ENCODE data around the gene XPO4.
"Not testable (repeated sequence)": the region's sequence is repeated elsewhere in the genome, so short reads cannot be mapped to it uniquely, and the experiment has no call there.

The XPO4 gene

DNA sequence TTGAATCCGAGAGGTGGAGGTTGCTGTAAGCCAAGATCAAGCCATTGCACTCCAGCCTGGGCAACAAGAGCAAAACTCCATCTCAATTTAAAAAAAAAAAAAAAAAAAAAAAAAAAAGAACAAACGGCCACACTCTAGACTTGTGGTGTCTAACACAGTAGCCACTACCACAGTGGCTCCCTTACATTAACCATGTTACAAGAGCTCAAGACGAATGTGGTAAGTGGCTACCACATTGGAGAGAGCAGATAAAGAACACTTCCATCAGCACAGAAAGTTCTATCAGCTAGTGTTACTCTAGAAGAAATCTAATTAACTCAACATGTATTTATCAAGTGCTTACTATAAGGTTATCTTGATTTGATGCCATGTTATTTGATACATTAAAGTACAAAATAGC is 11.5 kb downstream of the XPO4 start:
- no peak for DNase-seq (ENCODE audit: low spot score)

GRCh38 chr13:20890540-20890939 is 12.0 kb downstream of the XPO4 start:
- not testable (repeated sequence) for DNase-seq (ENCODE audit: low spot score)

GRCh38 chr13:20882206-20882605 is 20.3 kb downstream of the XPO4 start:
- no peak for DNase-seq (ENCODE audit: low spot score)

DNA sequence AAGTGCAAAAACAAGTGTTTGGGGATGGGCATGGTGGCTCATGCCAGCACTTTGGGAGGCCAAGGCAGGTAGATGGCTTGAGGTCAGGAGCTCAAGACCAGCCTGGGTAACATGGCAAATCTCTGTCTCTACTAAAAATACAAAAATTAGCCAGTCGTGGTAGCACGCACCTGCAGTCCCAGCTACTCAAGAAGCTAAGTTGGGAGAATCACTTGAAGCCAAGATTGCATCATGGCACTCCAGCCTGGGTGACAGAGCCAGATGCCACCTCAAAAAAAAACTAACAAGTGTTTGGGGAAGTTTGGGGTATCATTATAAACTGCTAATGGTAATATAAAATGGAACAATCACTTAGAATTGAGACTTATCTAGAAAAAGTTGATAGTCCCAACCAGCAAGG is 24.6 kb downstream of the XPO4 start:
- DNase-seq (ENCODE audit: low spot score), result no peak

DNA sequence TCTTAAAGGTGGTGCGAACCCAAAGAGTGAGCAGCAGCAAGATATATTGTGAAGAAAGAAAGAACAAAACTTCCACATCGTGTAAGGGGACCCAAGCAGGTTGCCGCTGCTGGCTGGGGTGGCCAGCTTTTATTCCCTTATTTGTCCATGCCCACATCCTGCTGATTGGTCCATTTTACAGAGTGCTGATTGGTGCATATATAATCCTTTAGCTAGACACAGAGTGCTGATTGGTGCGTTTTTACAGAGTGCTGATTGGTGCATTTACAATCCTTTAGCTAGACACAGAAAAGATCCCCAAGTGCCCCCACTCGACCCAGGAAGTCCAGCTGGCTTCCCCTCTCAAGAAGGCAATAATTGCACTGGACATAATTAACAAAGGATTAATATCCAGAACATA is 25.7 kb downstream of the XPO4 start:
- DNase-seq (ENCODE audit: low spot score), result not testable (repeated sequence)

DNA sequence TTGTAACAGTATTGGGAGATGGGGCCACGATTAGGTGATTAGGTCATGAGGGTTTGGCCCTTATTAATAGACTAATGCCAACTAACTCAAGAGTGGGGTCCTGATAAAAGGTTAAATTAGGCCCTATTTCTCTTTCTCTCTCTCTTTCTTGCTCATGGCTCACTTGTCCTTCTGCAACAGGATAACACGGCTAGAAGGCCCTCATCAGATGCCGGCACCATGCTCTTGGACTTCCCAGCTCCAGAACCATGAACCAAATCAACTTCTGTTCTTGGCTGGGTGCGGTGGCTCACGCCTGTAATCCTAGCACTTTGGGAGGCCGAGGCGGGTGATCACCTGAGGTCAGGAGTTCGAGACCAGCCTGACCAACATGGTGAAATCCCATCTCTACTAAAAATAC is 28.1 kb downstream of the XPO4 start:
- DNase-seq (ENCODE audit: low spot score), result not testable (repeated sequence)

GRCh38 chr13:20873348-20873747 is 29.2 kb downstream of the XPO4 start:
- peak; percentile 53 for DNase-seq (ENCODE audit: low spot score)

GRCh38 chr13:20870829-20871228 is 31.7 kb downstream of the XPO4 start:
- DNase-seq (ENCODE audit: low spot score), result no peak

DNA sequence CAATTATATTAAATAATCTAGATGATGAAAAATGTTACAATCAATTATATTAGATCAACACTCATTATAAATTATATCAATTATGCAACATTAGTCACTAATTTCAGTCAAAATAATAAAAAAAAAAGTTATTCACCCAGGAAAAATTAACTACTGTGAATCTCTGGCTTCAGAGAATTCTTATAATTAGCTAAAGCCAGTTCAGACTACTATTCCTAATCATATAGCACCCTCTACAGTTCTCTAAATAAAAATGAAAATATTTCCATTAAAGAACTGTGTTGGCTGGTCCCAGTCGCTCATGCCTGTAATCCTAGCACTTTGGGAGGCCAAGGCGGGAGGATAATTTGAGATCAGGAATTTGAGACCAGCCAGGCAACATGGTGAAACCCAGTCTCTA is 33.0 kb downstream of the XPO4 start:
- DNase-seq (ENCODE audit: low spot score), result peak; percentile 12

- no peak for DNase-seq (ENCODE audit: low spot score)
Measured at GRCh38 chr13:20867408-20867807, 35.1 kb downstream of the XPO4 start.

DNA sequence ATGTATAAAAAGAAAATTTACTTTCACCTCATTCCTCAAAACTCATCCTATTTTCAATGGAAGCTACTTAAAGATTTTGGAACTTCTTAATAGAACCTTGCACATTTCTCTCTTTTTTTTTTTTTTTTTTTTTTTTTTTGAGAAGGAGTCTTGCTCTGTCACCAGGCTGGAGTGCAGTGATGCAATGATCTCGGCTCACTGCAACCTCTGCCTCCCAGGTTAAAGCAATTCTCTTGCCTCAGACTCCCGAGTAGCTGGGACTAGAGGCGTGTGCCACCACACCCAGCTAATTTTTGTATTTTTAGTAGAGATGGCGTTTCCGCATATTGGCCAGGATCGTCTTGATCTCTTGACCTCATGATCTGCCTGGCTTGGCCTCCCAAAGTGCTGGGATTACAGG is 40.9 kb downstream of the XPO4 start:
- not testable (repeated sequence) for DNase-seq (ENCODE audit: low spot score)

DNA sequence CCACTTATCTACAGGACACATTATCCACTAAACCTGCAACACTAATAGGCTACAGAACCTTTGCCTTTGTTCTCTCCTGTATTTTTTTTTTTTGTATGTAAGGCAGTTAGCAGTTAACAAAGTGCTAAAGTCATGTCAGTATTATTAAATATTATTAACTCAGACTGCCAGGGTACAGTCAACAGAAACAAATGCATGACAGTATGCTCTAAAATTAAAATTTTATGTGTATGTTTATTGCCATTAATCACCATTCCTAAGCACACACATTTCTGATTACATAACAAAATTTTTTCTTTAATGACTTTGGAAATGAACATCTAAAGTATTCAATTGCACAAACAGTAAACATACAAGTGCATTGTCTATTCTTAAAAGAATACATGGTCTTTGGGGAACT is 41.7 kb downstream of the XPO4 start:
- DNase-seq (ENCODE audit: low spot score), result no peak

DNA sequence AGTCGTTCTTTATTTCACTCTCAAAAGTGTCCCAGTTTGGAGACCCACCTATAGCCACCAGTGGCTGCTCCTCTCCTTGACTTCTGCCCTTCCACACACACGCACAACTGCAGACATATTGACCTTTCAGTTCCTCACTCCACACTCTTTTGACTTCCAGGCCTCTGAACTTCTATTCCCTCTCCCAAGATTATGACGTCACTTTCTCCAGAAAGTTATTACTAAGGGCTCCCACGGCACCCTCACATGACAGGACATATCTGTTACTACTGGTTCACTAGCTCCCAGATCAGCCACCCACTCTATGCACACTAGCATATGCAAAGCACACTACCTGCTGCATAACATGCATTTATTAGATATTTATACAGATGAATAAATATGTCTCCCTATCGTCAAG is 45.9 kb downstream of the XPO4 start:
- no peak for DNase-seq (ENCODE audit: low spot score)

DNA sequence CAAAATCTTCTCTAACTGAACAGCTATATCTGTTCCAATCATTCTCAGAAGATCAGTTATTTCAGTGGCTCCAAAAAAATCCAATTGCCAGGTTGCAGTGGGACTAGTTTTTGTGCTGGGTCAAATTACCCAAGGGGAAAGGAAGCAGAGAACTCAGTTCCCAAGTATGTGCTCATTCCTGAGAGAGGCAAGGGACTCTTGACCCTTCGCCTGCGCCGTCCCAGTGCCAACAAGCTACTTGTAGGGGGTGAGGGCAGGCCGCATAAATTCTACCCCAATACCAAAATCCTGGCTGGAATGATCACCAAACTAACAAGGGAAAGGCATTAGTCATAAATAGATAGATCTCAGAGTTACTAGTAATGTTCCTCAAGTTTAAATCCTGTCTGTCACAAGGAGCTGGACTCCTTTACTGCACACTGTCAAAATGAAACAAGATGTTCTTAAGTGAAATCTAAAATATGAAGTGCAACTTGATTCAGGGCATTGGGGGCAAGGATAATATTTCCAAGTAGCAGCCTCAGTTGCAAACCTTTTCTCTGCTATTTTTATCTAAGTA is 50.6 kb downstream of the XPO4 start:
- DNase-seq (ENCODE audit: low spot score), result no peak

GRCh38 chr13:20848944-20849343 is 53.6 kb downstream of the XPO4 start:
- no peak for DNase-seq (ENCODE audit: low spot score)

- no peak for DNase-seq (ENCODE audit: low spot score)
Measured at GRCh38 chr13:20848203-20848602, 54.3 kb downstream of the XPO4 start.

GRCh38 chr13:20847296-20847695 is 55.2 kb downstream of the XPO4 start:
- DNase-seq (ENCODE audit: low spot score), result no peak

DNA sequence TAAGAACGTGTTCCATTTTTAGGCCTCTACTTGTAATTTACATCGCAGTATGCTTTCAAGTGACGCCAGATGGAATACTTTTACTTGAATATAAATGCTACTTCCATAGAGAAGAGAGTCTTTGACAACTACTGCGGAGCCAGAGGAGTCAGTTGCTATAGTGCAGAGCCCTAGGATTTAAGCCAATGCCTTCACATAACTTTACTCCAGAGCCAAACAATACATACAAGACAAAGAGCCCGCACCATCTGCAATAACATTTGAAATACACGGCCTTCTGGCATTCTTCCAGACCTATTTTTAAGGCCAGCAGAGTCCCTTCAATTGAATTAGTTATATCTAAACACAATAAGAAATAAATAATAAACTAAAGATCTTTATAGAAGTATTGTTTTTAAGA is 59.4 kb downstream of the XPO4 start:
- no peak for DNase-seq (ENCODE audit: low spot score)

DNA sequence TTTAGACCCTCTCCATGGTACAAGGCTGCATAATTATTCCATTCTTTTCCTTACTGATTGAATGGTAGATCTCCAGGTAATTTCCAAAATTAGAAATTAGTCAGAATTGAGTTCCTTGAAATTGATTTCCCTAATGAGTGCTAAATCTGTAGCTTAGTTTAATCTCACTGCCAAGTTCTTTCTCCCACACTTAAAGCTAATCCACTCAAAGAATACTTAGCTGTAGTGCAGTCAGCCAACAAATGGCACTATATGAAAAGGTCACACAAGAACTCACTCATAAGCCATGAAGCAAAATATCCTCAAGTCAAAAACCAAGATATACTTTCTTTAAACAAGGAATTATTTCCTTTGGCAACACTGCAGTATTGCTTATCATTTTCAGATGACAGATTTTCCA is 62.0 kb downstream of the XPO4 start:
- no peak for DNase-seq (ENCODE audit: low spot score)

GRCh38 chr13:20833900-20834679 is 68.5 kb downstream of the XPO4 start:
- DNase-seq (ENCODE audit: low spot score), result no peak

DNA sequence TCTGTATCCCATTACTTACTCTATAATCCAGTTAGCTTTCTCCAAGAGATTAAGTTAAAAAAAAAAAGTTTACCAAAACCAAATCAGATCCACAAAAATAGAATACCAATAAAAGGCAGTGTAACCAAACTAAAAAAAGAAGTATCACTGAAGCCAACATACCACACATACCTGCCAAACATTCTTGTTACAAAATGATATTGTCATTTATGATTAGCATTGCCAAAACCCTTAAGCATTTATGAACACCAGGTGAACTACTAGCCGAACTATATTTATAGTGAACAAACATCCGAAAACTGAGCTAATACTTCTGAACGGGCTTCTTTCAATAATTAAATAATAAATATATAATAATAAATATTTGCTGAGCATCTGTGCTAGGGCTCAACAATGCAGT is 69.7 kb downstream of the XPO4 start:
- DNase-seq (ENCODE audit: low spot score), result no peak

GRCh38 chr13:20831933-20832332 is 70.6 kb downstream of the XPO4 start:
- DNase-seq (ENCODE audit: low spot score), result no peak

DNA sequence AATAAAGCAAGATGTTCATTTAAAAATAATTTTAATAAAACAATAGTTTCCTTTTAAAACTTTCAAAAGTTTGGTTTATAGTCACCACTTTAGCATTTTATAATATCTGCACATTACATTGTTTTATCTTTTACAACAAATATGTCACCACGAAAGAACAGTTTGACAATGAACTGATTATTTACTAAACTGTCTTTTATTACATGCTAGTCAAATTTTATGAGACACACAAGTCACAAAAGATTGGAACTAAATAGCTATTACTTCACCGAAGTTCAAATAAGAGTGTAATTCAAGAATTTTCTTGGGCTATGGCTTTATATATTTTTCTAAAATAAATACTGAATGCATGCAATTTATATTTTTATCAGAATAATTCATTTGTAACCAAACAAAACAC is 71.3 kb downstream of the XPO4 start:
- no peak for DNase-seq (ENCODE audit: low spot score)
